DMS114 treated with DMSO at 0.1 percent for 48 hours (cell line): ENCODE data around the gene FGD3.
"Not testable (repeated sequence)": the region's sequence is repeated elsewhere in the genome, so short reads cannot be mapped to it uniquely, and the experiment has no call there.

ENCODE experiments used
- DNase-seq: peaks from one replicate; lab custom pipeline; 2025; ENCODE audit not compliant: unreplicated experiment; lab: John Stamatoyannopoulos, UW

The FGD3 gene

GRCh38 chr9:92947268-92948037 lies at the start of gene FGD3:
TSS of gene FGD3 (plus strand) at chr9:92947523. CDS start at chr9:92976257, 28,734 bp downstream.
- DNase-seq, result no peak

GRCh38 chr9:92905137-92905536 lies 42.2 kb upstream of the FGD3 start:
- not testable (repeated sequence) for DNase-seq

- DNase-seq, result no peak
Observed at GRCh38 chr9:92911511-92912475, 35.5 kb upstream of the FGD3 start.

- DNase-seq, result no peak
Observed at GRCh38 chr9:92917176-92917800, 30.0 kb upstream of the FGD3 start.

GRCh38 chr9:92920437-92920836 lies 26.9 kb upstream of the FGD3 start:
- DNase-seq, result no peak

GRCh38 chr9:92931606-92932005 lies 15.7 kb upstream of the FGD3 start:
- DNase-seq, result no peak

GRCh38 chr9:92934321-92934720 lies 13.0 kb upstream of the FGD3 start:
- no peak for DNase-seq

- DNase-seq, result no peak
Observed at GRCh38 chr9:92938025-92938424, 9.3 kb upstream of the FGD3 start.

GRCh38 chr9:92941861-92942260 lies 5.5 kb upstream of the FGD3 start:
- no peak for DNase-seq

- DNase-seq, result no peak
Observed at GRCh38 chr9:92942688-92943616, 4.4 kb upstream of the FGD3 start.

GRCh38 chr9:92944921-92945320 lies 2.4 kb upstream of the FGD3 start:
- DNase-seq, result no peak

GRCh38 chr9:92945796-92946195 lies 1.5 kb upstream of the FGD3 start:
- no peak for DNase-seq

GRCh38 chr9:92948038-92948534 lies 763 bp downstream of the FGD3 start:
- no peak for DNase-seq

GRCh38 chr9:92948632-92949031 lies 1.3 kb downstream of the FGD3 start:
- no peak for DNase-seq

GRCh38 chr9:92949266-92949982 lies 2.1 kb downstream of the FGD3 start:
- no peak for DNase-seq

- DNase-seq, result no peak
Observed at GRCh38 chr9:92950359-92950955, 3.1 kb downstream of the FGD3 start.

- DNase-seq, result no peak
Observed at GRCh38 chr9:92952906-92953610, 5.7 kb downstream of the FGD3 start.

- no peak for DNase-seq
Observed at GRCh38 chr9:92954049-92954861, 6.9 kb downstream of the FGD3 start.
